ENCODE results near the gene TNFSF12. TPM values are rescaled to one million over a fixed set of nuclear protein-coding genes. Genes with fewer than 3 reads are reported as not detected.

Gene TNFSF12
- total RNA-seq, 1 experiment from 2014 or later: 8.1 TPM

- H3K4me3 Mint-ChIP-seq: peak overlapping the region; percentile 70
- H3K27me3 Mint-ChIP-seq (ENCODE audit: low read depth): no peaks in the 10 kb centered on the region
- POLR2A ChIA-PET: interaction anchor here (0.6 to 4.6 kb wide), 19 partner anchors 9 to 186 kb away, joined by 3 to 41 read pairs (median 4); partner anchors contain the start of genes ATP1B2, CD68, EFNB3 and SAT2
- no peaks in the 10 kb centered on the region for H3K9me3 Mint-ChIP-seq
- CTCF ChIA-PET: interaction anchor here (0.6 to 4.3 kb wide), 54 partner anchors 9 to 375 kb away, joined by 3 to 61 read pairs (median 5); partner anchors contain the start of genes ACAP1, ATP1B2, CD68 and DNAH2
- ATAC-seq (peak; percentile 71), DNase-seq (ENCODE audit: low spot score) (peak; percentile 91)
- H3K36me3 Mint-ChIP-seq: peaks cover 42% of the 10 kb centered on the region
- H3K27ac Mint-ChIP-seq: peak overlapping the region; percentile 79
- peaks cover 38% of the 10 kb centered on the region for H3K4me1 Mint-ChIP-seq
- TF ChIP-seq IRF2 (CRISPR knock-in tag; IDR thresholded peaks at IDR 0.05; ENCODE audit: borderline replicate concordance, low read depth) (no peak), GTF2I (CRISPR knock-in tag; conservative IDR thresholded peaks at IDR 0.05) (no peak), RELA (CRISPR knock-in tag; IDR thresholded peaks at IDR 0.05; ENCODE audit: borderline replicate concordance) (0 out of 2 replicates have a peak, but pooled peaks have one; percentile 52), SMAD3 (CRISPR knock-in tag; IDR thresholded peaks at IDR 0.05; ENCODE audit: borderline replicate concordance) (no peak), ZNF263 (CRISPR knock-in tag; IDR thresholded peaks at IDR 0.05; ENCODE audit: low read depth) (no peak), ZNF425 (CRISPR knock-in tag; conservative IDR thresholded peaks at IDR 0.05) (no peak), TEAD1 (CRISPR knock-in tag; IDR thresholded peaks at IDR 0.05) (no peak), ZNF232 (CRISPR knock-in tag; IDR thresholded peaks at IDR 0.05) (no peak), OVOL2 (CRISPR knock-in tag; IDR thresholded peaks at IDR 0.05; ENCODE audit: borderline replicate concordance) (no peak), NFE2L1 (CRISPR knock-in tag; IDR thresholded peaks at IDR 0.05) (no peak), ZBTB43 (CRISPR knock-in tag; IDR thresholded peaks at IDR 0.05) (no peak), USF1 (CRISPR knock-in tag; IDR thresholded peaks at IDR 0.05) (no peak), ZNF138 (CRISPR knock-in tag; conservative IDR thresholded peaks at IDR 0.05) (0 out of 2 replicates have a peak, but pooled peaks have one; percentile 11), ZNF423 (CRISPR knock-in tag; IDR thresholded peaks at IDR 0.05) (0 out of 2 replicates have a peak, but pooled peaks have one; percentile 9), TP53 (CRISPR knock-in tag; IDR thresholded peaks at IDR 0.05) (0 out of 2 replicates have a peak, but pooled peaks have one; percentile 38), MYBL2 (CRISPR knock-in tag; IDR thresholded peaks at IDR 0.05) (no peak), RORB (CRISPR knock-in tag; IDR thresholded peaks at IDR 0.05) (no peak), ZNF317 (CRISPR knock-in tag; IDR thresholded peaks at IDR 0.05; ENCODE audit: borderline replicate concordance, low read depth) (no peak), ZNF281 (CRISPR knock-in tag; IDR thresholded peaks at IDR 0.05) (no peak)
- TF ChIP-seq, protein P1, sequence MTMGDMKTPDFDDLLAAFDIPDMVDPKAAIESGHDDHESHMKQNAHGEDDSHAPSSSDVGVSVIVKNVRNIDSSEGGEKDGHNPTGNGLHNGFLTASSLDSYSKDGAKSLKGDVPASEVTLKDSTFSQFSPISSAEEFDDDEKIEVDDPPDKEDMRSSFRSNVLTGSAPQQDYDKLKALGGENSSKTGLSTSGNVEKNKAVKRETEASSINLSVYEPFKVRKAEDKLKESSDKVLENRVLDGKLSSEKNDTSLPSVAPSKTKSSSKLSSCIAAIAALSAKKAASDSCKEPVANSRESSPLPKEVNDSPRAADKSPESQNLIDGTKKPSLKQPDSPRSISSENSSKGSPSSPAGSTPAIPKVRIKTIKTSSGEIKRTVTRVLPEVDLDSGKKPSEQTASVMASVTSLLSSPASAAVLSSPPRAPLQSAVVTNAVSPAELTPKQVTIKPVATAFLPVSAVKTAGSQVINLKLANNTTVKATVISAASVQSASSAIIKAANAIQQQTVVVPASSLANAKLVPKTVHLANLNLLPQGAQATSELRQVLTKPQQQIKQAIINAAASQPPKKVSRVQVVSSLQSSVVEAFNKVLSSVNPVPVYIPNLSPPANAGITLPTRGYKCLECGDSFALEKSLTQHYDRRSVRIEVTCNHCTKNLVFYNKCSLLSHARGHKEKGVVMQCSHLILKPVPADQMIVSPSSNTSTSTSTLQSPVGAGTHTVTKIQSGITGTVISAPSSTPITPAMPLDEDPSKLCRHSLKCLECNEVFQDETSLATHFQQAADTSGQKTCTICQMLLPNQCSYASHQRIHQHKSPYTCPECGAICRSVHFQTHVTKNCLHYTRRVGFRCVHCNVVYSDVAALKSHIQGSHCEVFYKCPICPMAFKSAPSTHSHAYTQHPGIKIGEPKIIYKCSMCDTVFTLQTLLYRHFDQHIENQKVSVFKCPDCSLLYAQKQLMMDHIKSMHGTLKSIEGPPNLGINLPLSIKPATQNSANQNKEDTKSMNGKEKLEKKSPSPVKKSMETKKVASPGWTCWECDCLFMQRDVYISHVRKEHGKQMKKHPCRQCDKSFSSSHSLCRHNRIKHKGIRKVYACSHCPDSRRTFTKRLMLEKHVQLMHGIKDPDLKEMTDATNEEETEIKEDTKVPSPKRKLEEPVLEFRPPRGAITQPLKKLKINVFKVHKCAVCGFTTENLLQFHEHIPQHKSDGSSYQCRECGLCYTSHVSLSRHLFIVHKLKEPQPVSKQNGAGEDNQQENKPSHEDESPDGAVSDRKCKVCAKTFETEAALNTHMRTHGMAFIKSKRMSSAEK (CRISPR knock-in tag; IDR thresholded peaks at IDR 0.05; ENCODE audit: borderline replicate concordance): no peak
- TF ChIP-seq, protein P2, sequence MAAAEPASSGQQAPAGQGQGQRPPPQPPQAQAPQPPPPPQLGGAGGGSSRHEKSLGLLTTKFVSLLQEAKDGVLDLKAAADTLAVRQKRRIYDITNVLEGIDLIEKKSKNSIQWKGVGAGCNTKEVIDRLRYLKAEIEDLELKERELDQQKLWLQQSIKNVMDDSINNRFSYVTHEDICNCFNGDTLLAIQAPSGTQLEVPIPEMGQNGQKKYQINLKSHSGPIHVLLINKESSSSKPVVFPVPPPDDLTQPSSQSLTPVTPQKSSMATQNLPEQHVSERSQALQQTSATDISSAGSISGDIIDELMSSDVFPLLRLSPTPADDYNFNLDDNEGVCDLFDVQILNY (CRISPR knock-in tag; IDR thresholded peaks at IDR 0.05): peak; percentile 64; the same call in 1 of the 2 replicates
- TF ChIP-seq, protein P3, sequence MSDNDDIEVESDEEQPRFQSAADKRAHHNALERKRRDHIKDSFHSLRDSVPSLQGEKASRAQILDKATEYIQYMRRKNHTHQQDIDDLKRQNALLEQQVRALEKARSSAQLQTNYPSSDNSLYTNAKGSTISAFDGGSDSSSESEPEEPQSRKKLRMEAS (CRISPR knock-in tag; IDR thresholded peaks at IDR 0.05): peak; percentile 39
- TF ChIP-seq, protein P4, sequence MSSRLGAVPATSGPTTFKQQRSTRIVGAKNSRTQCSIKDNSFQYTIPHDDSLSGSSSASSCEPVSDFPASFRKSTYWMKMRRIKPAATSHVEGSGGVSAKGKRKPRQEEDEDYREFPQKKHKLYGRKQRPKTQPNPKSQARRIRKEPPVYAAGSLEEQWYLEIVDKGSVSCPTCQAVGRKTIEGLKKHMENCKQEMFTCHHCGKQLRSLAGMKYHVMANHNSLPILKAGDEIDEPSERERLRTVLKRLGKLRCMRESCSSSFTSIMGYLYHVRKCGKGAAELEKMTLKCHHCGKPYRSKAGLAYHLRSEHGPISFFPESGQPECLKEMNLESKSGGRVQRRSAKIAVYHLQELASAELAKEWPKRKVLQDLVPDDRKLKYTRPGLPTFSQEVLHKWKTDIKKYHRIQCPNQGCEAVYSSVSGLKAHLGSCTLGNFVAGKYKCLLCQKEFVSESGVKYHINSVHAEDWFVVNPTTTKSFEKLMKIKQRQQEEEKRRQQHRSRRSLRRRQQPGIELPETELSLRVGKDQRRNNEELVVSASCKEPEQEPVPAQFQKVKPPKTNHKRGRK (CRISPR knock-in tag; IDR thresholded peaks at IDR 0.05; ENCODE audit: borderline replicate concordance): no peak
Observed at GRCh38 chr17:7589204-7589868, 40.5 kb downstream of the TNFSF12 start.

Measured in WTC11 (cell line).